H9 (cell line): ENCODE data around the gene DEFB128. TPM values are rescaled to one million over a fixed set of nuclear protein-coding genes. Genes with fewer than 3 reads are reported as not detected.

ENCODE experiments used
- DNase-seq: peaks from one replicate; pipeline ENCODE4 v3.0.0-alpha.2; 2017
- H2AFZ ChIP-seq: one replicate; pipeline ENCODE4 v1.6.1; 2013; ENCODE audit warnings: mild to moderate bottlenecking, low read length, control low read depth, moderate library complexity
- H2AK5ac ChIP-seq: 2 replicates; pipeline ENCODE4 v1.6.1; 2013; ENCODE audit warnings: low read length, control low read depth, mixed read lengths; ENCODE audit not compliant: insufficient read length
- H2BK120ac ChIP-seq: one replicate; pipeline ENCODE4 v1.6.1; 2013; ENCODE audit warnings: low read depth, mild to moderate bottlenecking, low read length, control low read depth, inconsistent platforms; ENCODE audit not compliant: poor library complexity, severe bottlenecking
- H2BK12ac ChIP-seq: 2 replicates; pipeline ENCODE4 v1.6.1; 2013; ENCODE audit warnings: low read length, control low read depth, mixed read lengths, low read depth; ENCODE audit not compliant: insufficient read length
- H2BK15ac ChIP-seq: 2 replicates; pipeline ENCODE4 v1.6.1; 2013; ENCODE audit warnings: low read depth, low read length, control low read depth
- H2BK20ac ChIP-seq: one replicate; pipeline ENCODE4 v1.6.1; 2013; ENCODE audit warnings: low read depth, mild to moderate bottlenecking, low read length, control low read depth, inconsistent platforms; ENCODE audit not compliant: poor library complexity, severe bottlenecking
- H2BK5ac ChIP-seq: 2 replicates; pipeline ENCODE4 v1.6.1; 2013; ENCODE audit warnings: low read length, control low read depth, mixed read lengths; ENCODE audit not compliant: insufficient read length
- H3K14ac ChIP-seq: 2 replicates; pipeline ENCODE4 v1.6.1; 2013; ENCODE audit warnings: low read length, control low read depth; ENCODE audit not compliant: insufficient read depth
- H3K18ac ChIP-seq: 2 replicates; pipeline ENCODE4 v1.6.1; 2013; ENCODE audit warnings: low read depth, mild to moderate bottlenecking, mixed read lengths, low read length, control low read depth; ENCODE audit not compliant: insufficient read length
- H3K23ac ChIP-seq: 2 replicates; pipeline ENCODE4 v1.6.1; 2013; ENCODE audit warnings: low read length, control low read depth, mixed read lengths, low read depth; ENCODE audit not compliant: insufficient read length
- H3K23me2 ChIP-seq: 2 replicates; pipeline ENCODE4 v1.6.1; 2013; ENCODE audit warnings: low read depth, mild to moderate bottlenecking, mixed read lengths, low read length, control low read depth; ENCODE audit not compliant: insufficient read length, poor library complexity, severe bottlenecking
- H3K27ac ChIP-seq: 2 replicates; pipeline ENCODE4 v1.5.1; 2013; ENCODE audit warnings: low read length, control low read depth, mixed read lengths, low read depth; ENCODE audit not compliant: insufficient read length
- H3K27me3 ChIP-seq: 2 replicates; pipeline ENCODE4 v1.6.1; 2013; ENCODE audit warnings: low read length, control low read depth, inconsistent platforms; ENCODE audit not compliant: insufficient read depth
- H3K4ac ChIP-seq: 2 replicates; pipeline ENCODE4 v1.6.1; 2013; ENCODE audit warnings: low read depth, mild to moderate bottlenecking, control low read depth, inconsistent platforms, low read length, moderate library complexity
- H3K4me1 ChIP-seq: 2 replicates; pipeline ENCODE4 v1.6.1; 2013; ENCODE audit warnings: low read length, control low read depth, inconsistent platforms; ENCODE audit not compliant: insufficient read depth
- H3K4me2 ChIP-seq: 2 replicates; pipeline ENCODE4 v1.6.1; 2013; ENCODE audit warnings: low read length, control low read depth, mixed read lengths; ENCODE audit not compliant: insufficient read length, insufficient read depth
- H3K56ac ChIP-seq: 2 replicates; pipeline ENCODE4 v1.6.1; 2013; ENCODE audit warnings: low read depth, mild to moderate bottlenecking, mixed read lengths, low read length, control low read depth; ENCODE audit not compliant: insufficient read length
- H3K79me1 ChIP-seq: 2 replicates; pipeline ENCODE4 v1.6.1; 2013; ENCODE audit warnings: low read depth, mild to moderate bottlenecking, moderate library complexity, low read length, control low read depth, inconsistent platforms; ENCODE audit not compliant: insufficient read depth, poor library complexity, severe bottlenecking
- H3K79me2 ChIP-seq: 2 replicates; pipeline ENCODE4 v1.6.1; 2013; ENCODE audit warnings: low read length, control low read depth, inconsistent platforms; ENCODE audit not compliant: insufficient read depth
- H3K9ac ChIP-seq: 2 replicates; pipeline ENCODE4 v1.6.1; 2013; ENCODE audit warnings: low read length, control low read depth, mixed read lengths; ENCODE audit not compliant: insufficient read length; ENCODE audit errors: extremely low read depth
- H3K9me3 ChIP-seq: one replicate; pipeline ENCODE4 v1.6.1; 2013; ENCODE audit warnings: low read depth, low read length, inconsistent platforms; ENCODE audit not compliant: control insufficient read depth
- H3T11ph ChIP-seq: one replicate; pipeline ENCODE4 v1.6.1; 2013; ENCODE audit warnings: mild to moderate bottlenecking, low read length, control low read depth, inconsistent platforms
- H4K20me1 ChIP-seq: one replicate; pipeline ENCODE4 v1.6.1; 2013; ENCODE audit not compliant: control insufficient read depth, insufficient read length, insufficient read depth
- H4K5ac ChIP-seq: 2 replicates; pipeline ENCODE4 v1.6.1; 2013; ENCODE audit warnings: low read depth, mild to moderate bottlenecking, mixed read lengths, low read length, control low read depth; ENCODE audit not compliant: insufficient read length
- H4K8ac ChIP-seq: replicated peaks from 2 replicates; pipeline ENCODE4 v1.6.1; 2013; ENCODE audit warnings: low read length, control low read depth, mixed read lengths, low read depth; ENCODE audit not compliant: insufficient read length
- H4K91ac ChIP-seq: 2 replicates; pipeline ENCODE4 v1.6.1; 2013; ENCODE audit warnings: low read depth, mild to moderate bottlenecking, moderate library complexity, mixed read lengths, low read length, control low read depth; ENCODE audit not compliant: insufficient read length
- H3K27ac Mint-ChIP-seq, 3 experiments: 2 replicates in 2 of 3; 3 replicates in 1 of 3; pipeline ENCODE4 v1.8.0; 2020 to 2021; ENCODE audit warnings: mixed read lengths in 3 of 3, mild to moderate bottlenecking in 1 of 3, moderate library complexity in 1 of 3
- H3K27me3 Mint-ChIP-seq: 2 replicates; pipeline ENCODE4 v1.8.0; 2021; ENCODE audit warnings: low read depth, mild to moderate bottlenecking, moderate library complexity, mixed read lengths
- H3K36me3 Mint-ChIP-seq, 3 experiments: 2 replicates in 2 of 3; 3 replicates in 1 of 3; pipeline ENCODE4 v1.8.0; 2020 to 2021; ENCODE audit warnings: low read depth in 3 of 3, mixed read lengths in 3 of 3; ENCODE audit not compliant: insufficient read depth in 1 of 3
- H3K4me1 Mint-ChIP-seq, 2 experiments: 2 replicates each; pipeline ENCODE4 v1.8.0; 2020; ENCODE audit warnings: mixed read lengths in 2 of 2
- H3K4me3 Mint-ChIP-seq, 2 experiments: 2 replicates in 1 of 2; 3 replicates in 1 of 2; pipeline ENCODE4 v1.8.0; 2020 to 2021; ENCODE audit warnings: mild to moderate bottlenecking in 2 of 2, mixed read lengths in 2 of 2, moderate library complexity in 1 of 2
- H3K9me3 Mint-ChIP-seq, 2 experiments: 2 replicates in 1 of 2; 3 replicates in 1 of 2; pipeline ENCODE4 v1.8.0; 2020; ENCODE audit warnings: mild to moderate bottlenecking in 2 of 2, mixed read lengths in 2 of 2, moderate library complexity in 1 of 2
- WGBS: extraction: QIAGEN DNeasy Blood & Tissue Kit; methylation state at CpG from one replicate; pipeline ENCODE4 v1.1.7; 2013; ENCODE audit warnings: missing lambda C conversion rate, low lambda C conversion rate, mixed read lengths; ENCODE audit not compliant: insufficient read length; ENCODE audit errors: extremely low coverage; 5-methylcytosine and 5-hydroxymethylcytosine counted together
- long read RNA-seq: library from polyadenylated mRNA; unstranded; transcript quantifications from one replicate; pipeline ENCODE4 v2.0.0, GENCODE V29; 2020
- total RNA-seq: library from RNA; stranded (reverse); gene quantifications from 2 replicates; pipeline ENCODE4 v1.2.1, GENCODE V29; 2021
- TF ChIP-seq, protein P1 (sequence below): fragments of 200-600 bp; sonication (generic); conservative IDR thresholded peaks from 3 replicates; pipeline ENCODE4 v1.8.0; 2021; ENCODE audit warnings: antibody characterized with exemption, mild to moderate bottlenecking

DEFB128 gene
- not detected in 2 replicates for total RNA-seq
- long read RNA-seq, result 0 reads

DNA sequence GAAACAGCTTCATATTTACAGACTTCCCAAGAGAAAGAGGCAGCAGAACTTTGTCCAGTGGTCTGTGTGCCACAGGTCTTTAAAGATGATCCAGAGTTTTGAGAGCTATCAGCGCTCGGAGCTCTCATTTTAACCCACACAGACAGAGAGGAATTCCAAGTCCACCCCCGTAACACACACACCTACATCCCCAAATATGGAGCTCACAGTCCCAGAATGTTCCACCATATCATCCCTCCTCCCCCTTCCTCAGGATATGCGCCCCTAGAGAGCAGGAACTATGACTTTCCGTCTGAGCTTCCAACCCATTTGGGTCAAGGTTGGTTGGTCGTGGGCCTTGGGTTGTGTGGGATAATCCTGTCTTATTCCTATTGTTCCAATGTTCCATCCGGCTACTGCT is at the start of gene DEFB128:
DEFB128 (minus strand) TSS at position 101 of the 400 bp plus-strand sequence; CDS start at position 13, 88 bp downstream.
- Mint-ChIP-seq H3K36me3 (no peaks in the 10 kb centered on the region; a peak in 1 of 7 replicates), H3K4me3 (no peak within 1 kb of the TSS), H3K27ac (no peak within 1 kb of the TSS), H3K27me3 (peaks cover 56% of the 10 kb centered on the region), H3K4me1 (no peaks in the 10 kb centered on the region), H3K9me3 (peaks cover 20 to 88% of the 10 kb centered on the region in 2 experiments)
- Histone ChIP-seq H3K27me3 (no peaks in the 10 kb centered on the region), H3K14ac (no peak within 1 kb of the TSS), H2BK120ac (no peak within 1 kb of the TSS), H3K4ac (no peak within 1 kb of the TSS), H3K79me2 (no peaks in the 10 kb centered on the region), H4K91ac (no peak within 1 kb of the TSS), H3K79me1 (no peaks in the 10 kb centered on the region), H3K9me3 (peaks cover 26% of the 10 kb centered on the region), H3K56ac (no peak within 1 kb of the TSS), H2BK20ac (no peak within 1 kb of the TSS), H3K23ac (no peak within 1 kb of the TSS), H3K27ac (no peak within 1 kb of the TSS), H2BK5ac (no peak within 1 kb of the TSS), H3T11ph (no peak within 1 kb of the TSS), H3K9ac (no peak within 1 kb of the TSS), H4K5ac (no peak within 1 kb of the TSS), H2BK12ac (no peak within 1 kb of the TSS), H2AK5ac (no peak within 1 kb of the TSS), H4K20me1 (no peaks in the 10 kb centered on the region), H3K23me2 (no peaks in the 10 kb centered on the region), H3K4me1 (no peaks in the 10 kb centered on the region), H2AFZ (no peak within 1 kb of the TSS), H2BK15ac (no peak within 1 kb of the TSS), H3K4me2 (no peak within 1 kb of the TSS), H3K18ac (no peak within 1 kb of the TSS), H4K8ac (no peak within 1 kb of the TSS)
- TF ChIP-seq, protein P1, sequence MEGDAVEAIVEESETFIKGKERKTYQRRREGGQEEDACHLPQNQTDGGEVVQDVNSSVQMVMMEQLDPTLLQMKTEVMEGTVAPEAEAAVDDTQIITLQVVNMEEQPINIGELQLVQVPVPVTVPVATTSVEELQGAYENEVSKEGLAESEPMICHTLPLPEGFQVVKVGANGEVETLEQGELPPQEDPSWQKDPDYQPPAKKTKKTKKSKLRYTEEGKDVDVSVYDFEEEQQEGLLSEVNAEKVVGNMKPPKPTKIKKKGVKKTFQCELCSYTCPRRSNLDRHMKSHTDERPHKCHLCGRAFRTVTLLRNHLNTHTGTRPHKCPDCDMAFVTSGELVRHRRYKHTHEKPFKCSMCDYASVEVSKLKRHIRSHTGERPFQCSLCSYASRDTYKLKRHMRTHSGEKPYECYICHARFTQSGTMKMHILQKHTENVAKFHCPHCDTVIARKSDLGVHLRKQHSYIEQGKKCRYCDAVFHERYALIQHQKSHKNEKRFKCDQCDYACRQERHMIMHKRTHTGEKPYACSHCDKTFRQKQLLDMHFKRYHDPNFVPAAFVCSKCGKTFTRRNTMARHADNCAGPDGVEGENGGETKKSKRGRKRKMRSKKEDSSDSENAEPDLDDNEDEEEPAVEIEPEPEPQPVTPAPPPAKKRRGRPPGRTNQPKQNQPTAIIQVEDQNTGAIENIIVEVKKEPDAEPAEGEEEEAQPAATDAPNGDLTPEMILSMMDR, result no peak
- DNase-seq, result no peak
- no CpG with 5 or more reads among the region's 7 CpGs for WGBS
